HG03457 (cell line): ENCODE data around the gene ADO.

Source experiments
- ATAC-seq: cut with Tn5 transposase; IDR thresholded peaks from one replicate; pipeline ENCODE4 v1.9.1; 2021; ENCODE audit warnings: moderate number of reproducible peaks; ENCODE audit not compliant: unreplicated experiment

The ADO gene

DNA sequence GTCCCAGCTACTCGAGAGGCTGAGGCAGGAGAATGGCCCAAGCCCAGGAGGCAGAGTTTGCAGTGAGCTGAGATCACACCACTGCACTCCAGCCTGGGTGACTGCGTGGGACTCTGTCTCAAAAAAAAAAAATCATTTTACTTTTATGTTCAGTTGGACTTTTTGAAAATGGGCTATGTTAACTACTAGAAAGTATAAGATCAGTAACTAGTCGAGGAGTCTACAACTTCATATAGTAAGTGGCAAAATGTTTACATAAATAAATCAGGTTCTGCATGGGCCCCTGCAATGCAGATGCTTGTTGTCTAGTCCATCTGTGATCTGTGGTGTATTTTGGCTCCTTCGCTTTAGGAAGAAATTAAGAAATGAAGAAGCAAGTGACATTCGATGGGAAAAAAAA, 12.3 kb upstream of the ADO start:
- ATAC-seq, result no peak

DNA sequence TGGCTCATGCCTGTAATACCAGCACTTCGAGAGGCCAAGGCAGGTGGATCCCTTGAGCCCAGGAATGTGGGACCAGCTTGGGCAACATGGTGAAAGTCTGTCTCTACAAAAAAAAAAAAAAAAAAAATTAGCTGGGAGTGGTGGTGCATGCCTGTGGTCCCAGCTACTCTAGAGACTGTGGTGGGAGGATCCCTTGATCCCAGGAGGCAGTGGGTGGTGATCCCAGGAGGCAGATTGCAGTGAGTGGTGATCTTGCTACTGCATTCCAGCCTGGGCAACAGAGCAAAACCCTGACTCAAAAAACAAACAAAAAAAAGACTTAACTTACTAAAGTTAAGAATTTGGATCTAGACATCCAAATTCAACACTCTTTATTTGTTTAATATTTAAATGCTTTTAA, 10.2 kb upstream of the ADO start:
- ATAC-seq, result no peak

DNA sequence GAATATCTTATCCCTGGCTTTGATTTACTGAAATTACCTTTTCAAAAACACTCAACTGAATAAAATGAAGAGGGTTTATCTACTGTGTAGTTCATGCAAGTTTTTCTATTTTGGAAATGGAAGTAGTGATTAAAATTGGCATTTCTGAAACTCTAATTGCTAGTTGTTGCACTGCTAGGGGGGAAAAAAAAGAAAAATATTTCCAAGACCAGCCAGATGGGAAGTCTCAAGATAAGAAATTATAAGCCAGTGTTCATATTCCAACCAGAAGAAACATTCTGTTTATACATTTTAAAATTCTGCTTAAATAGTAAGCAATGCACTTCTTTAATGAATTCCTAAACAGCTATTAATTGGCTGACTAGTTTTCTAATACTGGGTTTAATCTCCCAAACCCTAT, 9.4 kb upstream of the ADO start:
- ATAC-seq, result no peak

DNA sequence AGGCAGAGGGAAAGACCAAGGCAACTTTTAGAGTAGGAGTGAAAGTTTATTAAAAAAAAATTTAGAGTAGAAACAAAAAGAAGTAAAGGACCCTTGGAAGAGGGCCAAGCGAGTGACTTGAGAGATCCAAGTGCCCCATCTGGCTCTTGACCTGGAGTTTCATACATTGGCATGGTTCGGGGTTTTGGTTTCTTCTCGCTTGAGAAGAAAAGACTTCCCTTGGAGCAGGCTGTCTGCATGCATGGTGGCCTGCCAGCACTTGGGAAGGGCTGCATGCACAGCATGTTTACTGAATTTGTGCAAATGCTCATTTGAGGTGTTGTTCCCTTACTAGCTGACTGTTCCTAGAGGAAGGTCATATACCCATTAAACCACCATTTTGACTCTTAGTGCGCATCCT, 8.8 kb upstream of the ADO start:
- ATAC-seq, result no peak

DNA sequence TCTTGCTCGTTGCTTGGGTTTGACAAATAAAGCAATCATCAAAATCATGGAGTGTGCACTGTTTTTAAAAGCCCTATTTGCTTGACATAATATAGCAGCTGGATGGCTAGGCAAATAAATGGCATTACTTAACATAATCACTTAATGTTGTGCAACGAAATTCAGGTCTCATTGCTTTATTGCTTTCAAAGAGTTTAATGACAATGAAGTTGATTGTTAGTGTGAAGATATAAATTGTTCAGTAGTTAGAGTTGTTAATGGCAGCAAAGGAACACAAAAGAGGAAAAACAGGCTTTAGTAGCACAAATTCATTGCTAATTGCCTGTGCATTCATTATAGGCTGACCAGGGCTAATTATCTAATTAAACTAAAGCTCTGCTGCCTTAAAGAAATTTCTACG, 7.6 kb upstream of the ADO start:
- no peak for ATAC-seq

DNA sequence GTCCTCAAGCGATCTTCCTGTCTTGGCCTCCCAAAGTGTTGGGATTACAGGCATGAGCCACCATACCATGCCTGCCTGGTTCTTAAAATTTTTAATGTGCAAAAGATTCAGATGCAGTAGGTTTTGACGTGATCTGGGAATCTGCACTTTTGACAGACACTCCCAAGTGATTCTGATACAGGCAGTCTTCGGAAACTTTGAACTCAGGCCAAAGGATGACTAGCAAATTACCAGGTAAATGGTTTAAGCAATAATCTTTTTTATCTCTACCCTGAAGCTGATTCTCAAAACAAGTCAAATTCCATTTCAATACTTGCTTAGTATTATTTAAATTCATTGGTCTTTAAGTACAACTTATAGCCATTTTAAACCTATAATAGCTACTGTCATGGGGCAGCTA, 2.6 kb upstream of the ADO start:
- no peak for ATAC-seq

DNA sequence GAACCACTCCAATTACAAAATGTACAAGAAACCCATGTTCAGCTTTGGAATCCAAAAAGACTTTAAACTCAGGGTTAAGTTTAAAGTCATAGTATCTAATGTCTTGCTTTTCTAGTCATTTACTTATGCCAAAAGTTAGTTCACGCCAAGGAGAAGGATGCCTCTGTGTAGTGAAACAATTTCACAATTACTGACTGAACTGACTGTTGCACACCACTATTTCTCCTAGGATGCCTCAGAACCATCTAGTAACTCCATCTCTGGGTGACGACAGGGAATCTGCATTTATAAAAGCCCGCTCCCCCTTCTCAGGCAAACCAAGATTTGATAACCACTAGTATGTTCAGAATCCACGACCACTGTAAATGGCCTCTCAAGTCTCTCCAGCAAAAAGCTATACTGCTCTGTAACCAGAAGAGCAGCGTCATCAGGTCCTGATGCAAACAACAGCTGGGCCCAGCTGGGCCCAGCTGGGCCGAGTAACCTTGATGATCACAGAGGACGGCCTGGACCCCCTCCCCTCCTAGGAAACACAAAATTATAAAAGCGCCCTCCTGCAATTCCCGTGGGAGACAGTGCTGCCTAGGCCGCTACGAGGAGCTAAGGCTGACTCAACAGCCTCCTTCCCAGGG, 680 bp upstream of the ADO start:
- no peak for ATAC-seq

- peak; percentile 5 for ATAC-seq
These were observed 945 bp downstream of the ADO start for GRCh38 chr10:62805231-62806099.

GRCh38 chr10:62806251-62806650, 1.7 kb downstream of the ADO start:
- no peak for ATAC-seq

DNA sequence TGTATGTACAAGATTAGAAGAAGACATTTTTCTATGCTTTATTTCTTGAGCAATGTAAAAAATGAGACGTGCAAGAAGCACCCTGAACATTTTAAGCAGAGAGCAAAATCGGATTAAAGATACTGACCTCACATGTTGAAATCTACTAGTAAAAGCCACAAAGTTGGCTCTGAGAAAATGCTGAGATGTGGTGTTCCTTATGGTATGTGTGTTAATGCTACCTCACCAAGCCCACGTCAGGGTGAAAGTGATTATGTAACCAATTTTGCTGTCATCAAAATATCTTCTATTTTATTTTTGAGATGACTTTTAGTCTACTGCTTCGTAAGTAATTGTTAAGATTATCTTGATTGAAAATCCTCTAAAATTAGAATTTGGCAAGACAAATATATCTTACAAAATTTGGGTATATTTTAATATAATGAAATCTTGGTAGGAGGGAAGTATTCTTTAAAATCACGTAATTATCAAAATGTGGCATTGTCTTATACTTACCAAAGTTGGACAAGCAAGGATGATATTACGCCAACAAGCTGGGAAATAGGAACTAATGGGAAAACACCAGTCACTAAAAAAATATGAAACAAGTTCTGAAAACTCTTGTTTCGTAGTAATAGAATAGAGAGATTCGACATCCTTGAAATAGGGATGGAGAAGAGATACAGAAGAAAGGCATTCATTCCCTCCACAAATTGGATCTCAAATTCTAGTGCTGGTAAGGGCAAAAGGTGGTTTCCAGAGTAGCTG, 5.8 kb downstream of the ADO start:
- no peak for ATAC-seq

DNA sequence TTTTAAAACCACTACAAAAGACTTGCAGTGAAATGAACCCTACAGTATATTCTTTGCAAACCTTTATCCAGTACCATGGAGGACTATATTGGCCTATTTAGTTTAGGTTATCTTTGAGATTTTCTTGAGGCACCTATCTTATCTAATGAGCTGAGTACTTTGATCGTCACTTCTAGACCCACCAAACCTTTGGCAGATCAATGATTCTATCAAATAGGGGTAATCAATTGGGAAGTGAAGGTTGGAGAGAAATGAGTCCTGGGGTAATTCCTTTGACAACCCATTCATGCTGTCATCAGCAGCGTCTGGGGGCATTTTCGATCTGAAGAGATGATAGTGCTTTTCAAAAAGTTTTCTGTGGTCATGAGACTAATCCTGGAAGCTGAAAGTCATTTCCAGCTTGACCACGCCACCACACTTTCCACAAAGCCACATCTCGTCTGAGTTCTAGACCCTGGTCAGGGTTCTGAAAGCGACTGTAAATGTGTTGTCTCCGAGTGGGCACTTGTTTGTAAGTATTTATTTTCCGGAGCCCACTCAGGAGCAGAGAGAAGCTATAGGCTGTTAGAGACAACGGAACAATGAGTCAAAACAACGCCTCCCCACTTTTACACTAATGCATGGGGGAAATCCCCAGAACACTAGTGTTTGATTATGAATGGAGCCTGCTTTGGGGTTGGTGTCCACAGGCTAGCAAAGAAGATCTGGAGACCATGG, 6.8 kb downstream of the ADO start:
- ATAC-seq, result peak; percentile 46

- ATAC-seq, result no peak
These were observed 8.3 kb downstream of the ADO start for GRCh38 chr10:62812672-62813439.

GRCh38 chr10:62813453-62813852, 8.9 kb downstream of the ADO start:
- ATAC-seq, result no peak

- ATAC-seq, result no peak
These were observed 9.5 kb downstream of the ADO start for GRCh38 chr10:62813981-62814380.

- no peak for ATAC-seq
These were observed 10.3 kb downstream of the ADO start for GRCh38 chr10:62814756-62815380.

DNA sequence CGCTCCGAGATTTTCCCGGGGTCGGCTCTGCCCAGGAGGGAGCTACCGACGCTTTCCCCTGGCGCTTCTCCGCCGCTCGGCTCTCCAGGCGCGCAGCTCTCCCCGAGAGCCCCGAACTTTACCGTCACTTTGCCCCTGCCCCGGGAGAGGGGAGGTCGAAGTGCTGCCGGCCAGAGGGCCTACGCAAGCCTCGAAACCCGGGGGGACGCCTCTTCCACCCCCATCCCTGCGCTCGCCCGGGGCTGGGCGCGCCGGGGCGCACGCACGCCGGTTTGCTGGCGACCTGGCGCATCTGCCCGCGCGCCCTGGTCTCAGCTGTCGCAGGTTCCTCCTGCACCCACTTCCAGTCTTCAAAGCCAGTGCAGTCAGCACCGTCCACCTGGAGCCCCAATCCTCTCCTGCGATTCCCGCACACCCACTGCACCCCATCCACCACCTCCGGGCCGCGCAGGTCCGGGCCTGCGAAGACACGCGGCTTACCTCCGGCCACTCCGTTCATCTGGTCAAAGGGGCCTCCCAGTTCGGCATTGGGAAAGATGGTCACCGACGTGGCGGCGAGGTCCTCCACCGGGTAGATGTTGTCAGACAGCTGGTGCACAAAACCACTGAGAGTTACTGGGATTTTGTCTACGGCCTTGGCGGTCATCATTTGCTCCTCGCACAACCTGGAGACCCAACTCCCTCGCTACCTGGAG, 11.0 kb downstream of the ADO start:
- no peak for ATAC-seq

- no peak for ATAC-seq
These were observed 11.5 kb downstream of the ADO start for GRCh38 chr10:62816076-62816330.

GRCh38 chr10:62816331-62817120, 12.0 kb downstream of the ADO start, which contains the start of gene EGR2:
TSS of gene EGR2 (minus strand) at chr10:62816366. CDS start at chr10:62816029, 337 bp downstream.
- ATAC-seq, result peak; percentile 65
